ENCODE results near the gene FBN2. TPM values are rescaled to one million over a fixed set of nuclear protein-coding genes. Genes with fewer than 3 reads are reported as not detected.
"Not testable (repeated sequence)": the region's sequence is repeated elsewhere in the genome, so short reads cannot be mapped to it uniquely, and the experiment has no call there.

FBN2 gene
- total and polyA plus RNA-seq, 12 donors: 2.2 to 237 (median 21.6) TPM

DNA sequence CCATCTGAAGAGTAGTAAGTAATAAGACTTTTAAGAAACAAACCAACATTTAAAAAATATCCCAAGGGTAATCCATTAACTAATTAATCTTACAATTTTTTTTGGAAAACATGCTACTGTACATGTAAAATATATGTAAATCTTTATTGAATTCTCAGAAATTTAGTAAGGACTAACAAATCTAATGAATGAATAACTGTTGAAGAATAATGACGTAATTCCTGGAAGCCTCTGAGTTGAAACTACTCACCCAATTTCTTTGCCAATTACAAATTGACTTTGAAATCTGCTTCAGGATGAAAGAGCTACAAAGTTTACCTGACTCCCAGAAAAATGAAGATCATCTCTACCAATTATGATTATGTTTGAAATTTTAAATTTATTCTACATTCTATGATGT is 21.1 kb downstream of the FBN2 start:
- TF ChIP-seq, protein P1, sequence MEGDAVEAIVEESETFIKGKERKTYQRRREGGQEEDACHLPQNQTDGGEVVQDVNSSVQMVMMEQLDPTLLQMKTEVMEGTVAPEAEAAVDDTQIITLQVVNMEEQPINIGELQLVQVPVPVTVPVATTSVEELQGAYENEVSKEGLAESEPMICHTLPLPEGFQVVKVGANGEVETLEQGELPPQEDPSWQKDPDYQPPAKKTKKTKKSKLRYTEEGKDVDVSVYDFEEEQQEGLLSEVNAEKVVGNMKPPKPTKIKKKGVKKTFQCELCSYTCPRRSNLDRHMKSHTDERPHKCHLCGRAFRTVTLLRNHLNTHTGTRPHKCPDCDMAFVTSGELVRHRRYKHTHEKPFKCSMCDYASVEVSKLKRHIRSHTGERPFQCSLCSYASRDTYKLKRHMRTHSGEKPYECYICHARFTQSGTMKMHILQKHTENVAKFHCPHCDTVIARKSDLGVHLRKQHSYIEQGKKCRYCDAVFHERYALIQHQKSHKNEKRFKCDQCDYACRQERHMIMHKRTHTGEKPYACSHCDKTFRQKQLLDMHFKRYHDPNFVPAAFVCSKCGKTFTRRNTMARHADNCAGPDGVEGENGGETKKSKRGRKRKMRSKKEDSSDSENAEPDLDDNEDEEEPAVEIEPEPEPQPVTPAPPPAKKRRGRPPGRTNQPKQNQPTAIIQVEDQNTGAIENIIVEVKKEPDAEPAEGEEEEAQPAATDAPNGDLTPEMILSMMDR (IDR thresholded peaks at IDR 0.05): no peak
- TF ChIP-seq POLR2A (IDR thresholded peaks at IDR 0.05): no peak
- Histone ChIP-seq H3K4me3 (no peak overlapping the region), H3K9me3 (replicated peaks in 1 of 3) (no peaks in the 10 kb centered on the region), H3K4me1 (replicated peaks in 1 of 2) (no peaks in the 10 kb centered on the region), H3K27me3 (no peaks in the 10 kb centered on the region), H3K27ac (no peak overlapping the region), H3K36me3 (replicated peaks in 1 of 2) (no peaks in the 10 kb centered on the region)
- WGBS, 4 donors: 83 to 90% (median 86%) methylated on average over 1 of the region's 1 CpG
- DNase-seq: no peak
- intact Hi-C loops (cut with DNase I): no loop called here

- H3K27ac ChIP-seq: no peak overlapping the region
- no peak for DNase-seq
- intact Hi-C loops (cut with DNase I): no loop called here
- no peaks in the 10 kb centered on the region for H3K9me3 ChIP-seq (replicated peaks in 1 of 3)
- H3K36me3 ChIP-seq (replicated peaks in 1 of 2): no peaks in the 10 kb centered on the region
- no peak overlapping the region for H3K4me3 ChIP-seq
- H3K27me3 ChIP-seq: no peaks in the 10 kb centered on the region
- WGBS, 4 donors: 13 to 19% (median 15%) methylated on average over 1 of the region's 1 CpG
- no peaks in the 10 kb centered on the region for H3K4me1 ChIP-seq (replicated peaks in 1 of 2)
- TF ChIP-seq POLR2A (IDR thresholded peaks at IDR 0.05): no peak
- TF ChIP-seq, protein P1 (IDR thresholded peaks at IDR 0.05): no peak
Measured at GRCh38 chr5:128513806-128514205, 24.2 kb downstream of the FBN2 start.

DNA sequence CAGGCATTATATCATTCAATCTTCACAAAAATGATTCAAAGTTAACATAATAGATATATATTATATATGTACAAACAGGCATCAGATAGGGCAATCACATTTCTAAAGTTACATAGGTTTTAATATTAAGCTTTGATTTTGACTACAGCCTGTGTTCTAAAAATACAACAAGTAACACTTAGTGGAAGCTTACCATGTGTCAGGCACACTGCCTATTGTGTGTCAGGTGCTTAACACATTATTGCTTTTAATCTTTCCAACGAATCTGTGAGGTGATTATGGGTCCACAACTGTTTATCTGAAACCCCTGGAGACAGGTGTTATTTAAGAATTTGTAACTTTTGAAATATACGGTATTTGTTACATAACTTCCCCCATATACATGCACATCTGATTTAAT is 25.2 kb downstream of the FBN2 start:
- DNase-seq: no peak
- Histone ChIP-seq H3K4me3 (no peak overlapping the region), H3K27ac (no peak overlapping the region), H3K36me3 (replicated peaks in 1 of 2) (no peaks in the 10 kb centered on the region), H3K9me3 (replicated peaks in 1 of 3) (no peaks in the 10 kb centered on the region), H3K27me3 (no peaks in the 10 kb centered on the region), H3K4me1 (replicated peaks in 1 of 2) (no peaks in the 10 kb centered on the region)
- intact Hi-C loops (cut with DNase I): no loop called here
- 70 to 83% (median 77%) methylated on average over 2 of the region's 2 CpGs for WGBS, 4 donors
- TF ChIP-seq, protein P1 (IDR thresholded peaks at IDR 0.05): no peak
- TF ChIP-seq POLR2A (IDR thresholded peaks at IDR 0.05): no peak

DNA sequence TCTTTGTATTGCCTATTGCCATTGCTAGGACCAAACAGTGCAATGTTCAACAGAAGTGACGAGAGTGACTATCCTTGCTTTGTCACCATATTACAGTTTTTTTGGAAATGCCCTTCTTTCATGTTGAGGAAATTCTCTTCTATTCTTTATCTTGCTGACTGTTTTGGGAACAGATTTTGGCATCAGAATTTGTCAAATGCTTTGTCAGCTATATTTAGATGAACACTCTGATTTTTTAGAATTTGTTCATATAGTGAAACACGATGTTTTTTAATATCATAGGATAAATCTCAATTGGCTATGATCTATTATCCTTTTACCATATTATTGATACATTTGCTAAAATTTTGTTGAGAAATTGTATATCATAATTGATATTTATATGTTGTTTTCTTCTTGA is 31.4 kb downstream of the FBN2 start:
- TF ChIP-seq, protein P1 (IDR thresholded peaks at IDR 0.05): no peak
- no peak for TF ChIP-seq POLR2A (IDR thresholded peaks at IDR 0.05)
- Histone ChIP-seq H3K27me3 (no peaks in the 10 kb centered on the region), H3K4me3 (no peak overlapping the region), H3K9me3 (replicated peaks in 1 of 3) (no peaks in the 10 kb centered on the region), H3K27ac (no peak overlapping the region), H3K36me3 (replicated peaks in 1 of 2) (no peaks in the 10 kb centered on the region), H3K4me1 (replicated peaks in 1 of 2) (no peaks in the 10 kb centered on the region)
- 91 to 96% (median 93%) methylated on average over 2 of the region's 2 CpGs for WGBS, 4 donors
- no peak for DNase-seq
- intact Hi-C loops (cut with DNase I): no loop called here

- 88 to 100% methylated on average over 1 of the region's 1 CpG; no CpG with 5 or more reads in 2 of the 4 donors for WGBS, 4 donors
- H3K4me3 ChIP-seq; DNase-seq; H3K27ac ChIP-seq; H3K36me3 ChIP-seq (replicated peaks in 1 of 2); H3K27me3 ChIP-seq; intact Hi-C loops (cut with DNase I); H3K4me1 ChIP-seq (replicated peaks in 1 of 2); H3K9me3 ChIP-seq (replicated peaks in 1 of 3): not testable (repeated sequence)
Measured at GRCh38 chr5:128503727-128504126, 34.3 kb downstream of the FBN2 start.
